Tracheal epithelial cell (primary cell): ENCODE measurements around the gene OSBPL7. TPM values are rescaled to one million over a fixed set of nuclear protein-coding genes. Genes with fewer than 3 reads are reported as not detected.

Experiments
- total RNA-seq: library from RNA; depleted of rRNA; stranded (reverse); fragments of >200 nt; gene quantifications from 2 replicates; pipeline ENCODE4 v1.2.1, GENCODE V29; 2014

Gene OSBPL7, protein sequence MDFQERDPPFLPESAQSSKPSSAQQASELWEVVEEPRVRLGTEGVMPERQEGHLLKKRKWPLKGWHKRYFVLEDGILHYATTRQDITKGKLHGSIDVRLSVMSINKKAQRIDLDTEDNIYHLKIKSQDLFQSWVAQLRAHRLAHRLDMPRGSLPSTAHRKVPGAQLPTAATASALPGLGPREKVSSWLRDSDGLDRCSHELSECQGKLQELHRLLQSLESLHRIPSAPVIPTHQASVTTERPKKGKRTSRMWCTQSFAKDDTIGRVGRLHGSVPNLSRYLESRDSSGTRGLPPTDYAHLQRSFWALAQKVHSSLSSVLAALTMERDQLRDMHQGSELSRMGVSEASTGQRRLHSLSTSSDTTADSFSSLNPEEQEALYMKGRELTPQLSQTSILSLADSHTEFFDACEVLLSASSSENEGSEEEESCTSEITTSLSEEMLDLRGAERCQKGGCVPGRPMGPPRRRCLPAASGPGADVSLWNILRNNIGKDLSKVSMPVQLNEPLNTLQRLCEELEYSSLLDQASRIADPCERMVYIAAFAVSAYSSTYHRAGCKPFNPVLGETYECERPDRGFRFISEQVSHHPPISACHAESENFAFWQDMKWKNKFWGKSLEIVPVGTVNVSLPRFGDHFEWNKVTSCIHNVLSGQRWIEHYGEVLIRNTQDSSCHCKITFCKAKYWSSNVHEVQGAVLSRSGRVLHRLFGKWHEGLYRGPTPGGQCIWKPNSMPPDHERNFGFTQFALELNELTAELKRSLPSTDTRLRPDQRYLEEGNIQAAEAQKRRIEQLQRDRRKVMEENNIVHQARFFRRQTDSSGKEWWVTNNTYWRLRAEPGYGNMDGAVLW
- total RNA-seq, result 0.43 and 2.7 TPM in 2 replicates

DNA sequence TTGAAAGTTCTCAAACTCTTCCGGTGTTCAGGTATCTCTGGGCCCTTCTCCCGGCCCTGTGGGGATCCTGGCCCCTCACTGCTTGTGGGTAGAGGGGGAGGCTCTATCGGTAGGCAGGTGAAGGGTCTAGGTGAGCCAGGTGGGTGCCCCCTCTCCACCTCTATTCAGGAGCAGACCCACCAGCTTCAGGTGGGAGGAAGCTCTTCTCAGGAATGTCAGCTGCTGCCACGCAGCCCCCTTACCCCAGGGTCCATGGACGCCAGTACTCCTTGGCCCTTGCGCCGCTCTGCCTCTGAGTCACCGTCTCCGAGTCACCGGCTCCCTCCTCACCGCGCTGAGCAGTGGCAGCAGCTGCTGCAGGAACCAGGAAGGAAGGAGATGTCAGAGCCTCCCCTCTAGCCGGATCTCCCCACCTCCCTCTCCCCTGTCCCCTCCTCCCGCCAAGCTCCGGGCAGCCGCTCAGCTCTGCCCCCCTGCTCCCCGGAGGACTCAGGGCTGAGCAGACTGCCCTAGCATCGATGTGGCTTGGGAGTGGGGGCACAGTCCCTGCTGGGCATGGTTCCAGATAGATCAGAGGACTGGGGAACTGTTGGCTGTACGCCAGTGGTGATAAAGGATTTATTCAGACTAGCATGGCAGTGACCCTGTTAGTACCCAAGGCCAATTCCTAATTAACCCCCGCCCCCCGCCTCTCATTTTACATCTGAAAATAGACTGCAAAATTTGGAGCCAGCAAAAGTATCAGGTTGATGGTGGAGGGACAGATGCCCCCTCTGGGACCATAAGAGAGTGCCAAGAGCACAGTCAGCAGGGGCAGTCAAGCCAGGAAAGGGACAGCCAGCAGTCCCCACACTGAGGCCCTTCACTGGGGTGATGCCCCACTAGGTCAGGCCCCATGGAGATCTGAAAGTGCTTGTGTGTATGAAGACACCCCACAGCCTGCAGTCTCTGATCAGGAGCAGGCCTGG lies at the start of gene OSBPL7:
Gene OSBPL7 (minus strand): TSS at position 371 of the 968 bp plus-strand sequence. CDS start 1,516 bp downstream, outside the sequence.

DNA sequence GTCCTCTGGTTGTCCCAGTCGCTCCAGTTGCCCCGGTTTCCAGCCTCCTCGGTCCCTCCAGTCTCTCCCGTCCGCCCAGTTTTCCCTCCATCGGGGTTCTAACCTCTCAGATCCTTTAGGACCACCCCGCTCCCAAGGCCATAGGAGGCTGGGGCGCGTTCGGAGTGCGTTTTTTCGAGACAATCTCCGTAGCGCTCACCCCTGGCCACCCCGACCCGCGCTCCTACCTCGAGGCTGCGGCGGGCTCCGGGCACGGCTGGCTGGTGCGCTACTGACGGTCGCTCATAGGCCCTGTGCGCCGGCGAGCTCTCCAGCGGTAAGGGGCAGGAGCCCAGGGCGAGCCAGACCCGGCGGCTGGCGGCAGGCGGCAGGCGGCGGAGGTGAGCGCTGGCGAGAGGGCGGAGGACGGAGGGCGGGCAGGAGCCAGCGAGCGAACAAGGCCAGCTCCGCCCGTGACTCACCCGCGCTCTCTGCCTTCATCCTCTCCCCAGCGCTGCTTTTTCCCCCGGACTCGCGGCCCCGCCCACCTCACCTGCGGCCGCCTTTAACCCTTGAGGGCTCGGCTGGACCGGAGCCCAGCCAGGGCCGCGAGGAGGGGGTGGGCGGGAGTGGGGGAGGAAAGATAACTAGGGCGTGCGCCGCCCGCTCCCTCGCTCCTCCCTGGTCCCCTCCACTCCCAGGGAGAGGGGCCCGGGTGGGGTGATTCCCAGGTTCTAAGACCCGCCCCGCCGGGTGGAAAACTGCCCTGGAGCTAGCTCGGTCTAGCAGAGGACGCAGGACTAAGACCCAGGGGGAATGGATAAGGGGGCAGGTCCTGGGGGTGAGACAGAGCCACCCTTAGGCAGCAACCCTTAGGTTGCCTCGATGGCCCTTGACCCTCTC lies 29.3 kb upstream of the OSBPL7 start, which contains the start of gene SP6:
Gene SP6 (minus strand): TSS at position 472 of the 882 bp plus-strand sequence. CDS start 2,734 bp downstream, outside the sequence.

DNA sequence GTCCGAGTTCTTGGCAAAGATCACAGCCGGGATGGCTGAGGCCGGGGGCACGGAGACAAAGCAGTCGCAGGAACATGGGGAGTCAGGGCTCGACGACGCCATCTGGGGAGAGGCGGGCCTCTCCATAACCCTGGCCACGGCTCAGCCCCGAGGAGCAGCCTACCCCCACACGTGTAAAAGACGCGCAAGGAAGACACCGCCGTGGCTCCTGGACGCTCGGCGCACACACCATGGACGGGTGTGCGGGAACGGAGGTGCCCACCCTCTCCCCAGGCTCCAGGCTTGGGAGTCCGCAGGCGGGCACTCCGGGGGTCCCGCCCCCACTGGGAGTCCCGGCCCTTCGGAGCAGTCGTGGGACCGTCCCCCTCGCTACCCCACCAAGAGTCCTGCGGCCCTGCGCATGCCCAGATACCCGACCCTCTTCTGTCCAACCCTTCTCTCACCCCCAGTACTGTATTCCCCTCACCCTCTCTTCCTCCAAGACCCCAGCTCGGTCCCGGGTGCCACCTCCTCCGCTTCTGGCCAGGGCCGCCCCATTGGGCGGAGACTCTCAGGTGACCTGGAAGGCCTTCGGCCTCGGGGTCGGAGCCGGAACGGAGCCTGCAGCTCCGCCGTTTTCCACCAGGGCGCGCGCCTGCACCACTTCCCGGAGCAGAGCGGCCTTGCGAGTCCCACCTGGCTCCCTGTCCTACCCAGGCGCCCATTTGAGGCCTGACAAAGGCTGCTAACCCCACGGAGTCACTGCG lies 19.3 kb upstream of the OSBPL7 start, which contains the start of gene SCRN2:
Gene SCRN2 (minus strand): TSS at position 532 of the 746 bp plus-strand sequence. CDS start 430 bp downstream, at position 102.

DNA sequence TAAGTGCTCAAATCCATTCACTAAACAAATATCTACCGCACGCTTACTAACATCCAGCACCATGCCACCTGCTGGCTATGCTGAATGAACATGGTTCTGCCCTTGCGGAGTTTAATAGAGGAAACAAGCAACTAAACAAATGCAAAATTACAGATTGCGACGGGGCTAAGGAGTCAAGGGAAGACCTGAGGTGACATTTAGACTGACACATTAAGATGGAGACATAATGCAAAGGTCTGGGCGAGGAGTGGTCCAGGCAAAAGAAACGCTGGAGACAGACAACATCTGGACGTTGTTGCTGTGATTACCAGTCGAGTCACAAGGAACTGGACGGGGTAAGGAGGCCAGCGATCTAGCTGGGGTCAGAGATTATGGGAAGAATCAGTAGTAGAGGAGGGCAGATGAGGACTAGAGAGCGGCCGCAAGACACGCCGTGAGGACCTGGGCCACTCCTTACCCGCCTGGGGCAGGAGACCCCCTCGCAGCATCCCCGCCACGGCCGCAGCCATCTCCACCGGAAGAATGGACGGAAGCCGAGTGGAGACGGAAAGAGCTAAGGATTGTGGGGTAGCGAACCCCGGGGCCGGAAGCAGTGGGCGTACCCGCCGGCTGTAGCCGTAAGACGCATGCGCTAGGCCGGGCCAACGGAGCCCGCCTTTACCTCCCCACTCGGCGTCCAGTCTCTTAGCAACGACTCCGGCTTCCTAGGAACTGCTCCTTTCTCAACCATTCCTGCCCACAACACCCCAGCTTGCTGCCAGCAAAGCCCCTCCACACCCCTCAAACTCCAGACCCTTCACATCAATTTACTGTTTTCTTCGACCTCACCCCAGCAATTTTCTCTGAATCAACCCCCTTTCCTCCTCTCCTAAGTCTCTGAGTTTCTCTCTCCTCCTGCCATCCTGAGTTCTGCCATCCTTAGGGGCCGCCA lies 9.7 kb upstream of the OSBPL7 start, which contains the start of the genes LRRC46 and MRPL10:
Gene LRRC46 (plus strand): TSS at position 668 of the 931 bp plus-strand sequence. CDS start 320 bp downstream, outside the sequence.
Gene MRPL10 (minus strand): TSS at position 539 of the 931 bp plus-strand sequence. CDS start 30 bp downstream, at position 509.

Other genes starting within 250 kb of the OSBPL7 start
- gene KPNB1, start 171.9 kb downstream of the OSBPL7 start, total RNA-seq, result 295 and 318 TPM in 2 replicates
- 8.1 and 8.9 TPM in 2 replicates for gene TBKBP1, start 127.6 kb downstream of the OSBPL7 start, total RNA-seq
- gene TBX21, start 88.6 kb downstream of the OSBPL7 start, total RNA-seq, result not detected in 2 replicates
- 17.6 and 18.8 TPM in 2 replicates for gene MRPL10, start 9.7 kb upstream of the OSBPL7 start, total RNA-seq
- gene LRRC46, start 9.9 kb upstream of the OSBPL7 start, total RNA-seq, result not detected in 2 replicates
- 19.2 and 28.9 TPM in 2 replicates for gene SCRN2, start 19.5 kb upstream of the OSBPL7 start, total RNA-seq
- 1.9 and 2.2 TPM in 2 replicates for gene SP6, start 29.4 kb upstream of the OSBPL7 start, total RNA-seq
- 0.24 and 0.43 TPM in 2 replicates for gene SP2, start 74.4 kb upstream of the OSBPL7 start, total RNA-seq
- 46.9 and 52.8 TPM in 2 replicates for gene PNPO, start 119.8 kb upstream of the OSBPL7 start, total RNA-seq
- 3.6 and 3.8 TPM in 2 replicates for gene PRR15L, start 136.1 kb upstream of the OSBPL7 start, total RNA-seq
- gene CDK5RAP3, start 149.3 kb upstream of the OSBPL7 start, total RNA-seq, result 42.4 and 43.5 TPM in 2 replicates
- 4.8 and 9.8 TPM in 2 replicates for gene COPZ2, start 216.0 kb upstream of the OSBPL7 start, total RNA-seq
- 116 and 137 TPM in 2 replicates for gene NFE2L1, start 226.6 kb upstream of the OSBPL7 start, total RNA-seq